Stimulated activated CD8-positive, alpha-beta memory T cell treated with anti-CD3 and anti-CD28 coated beads, Interleukin-2, amount 100 ng/mL, for 48 hours (primary cell): ENCODE results near the gene PRDM7.
A peak's percentile ranks its signal among the peaks of the same experiment; 100 is the strongest.
"Not testable (repeated sequence)": the region's sequence is repeated elsewhere in the genome, so short reads cannot be mapped to it uniquely, and the experiment has no call there.

ENCODE experiments used
- DNase-seq, 2 donors: peaks; one replicate each; pipeline ENCODE4 v3.0.0-alpha.2; 2020; ENCODE audit warnings: low read depth in 2 of 2

PRDM7 gene

GRCh38 chr16:90012991-90013745 is 64.0 kb downstream of the PRDM7 start:
- no peak for DNase-seq

DNA sequence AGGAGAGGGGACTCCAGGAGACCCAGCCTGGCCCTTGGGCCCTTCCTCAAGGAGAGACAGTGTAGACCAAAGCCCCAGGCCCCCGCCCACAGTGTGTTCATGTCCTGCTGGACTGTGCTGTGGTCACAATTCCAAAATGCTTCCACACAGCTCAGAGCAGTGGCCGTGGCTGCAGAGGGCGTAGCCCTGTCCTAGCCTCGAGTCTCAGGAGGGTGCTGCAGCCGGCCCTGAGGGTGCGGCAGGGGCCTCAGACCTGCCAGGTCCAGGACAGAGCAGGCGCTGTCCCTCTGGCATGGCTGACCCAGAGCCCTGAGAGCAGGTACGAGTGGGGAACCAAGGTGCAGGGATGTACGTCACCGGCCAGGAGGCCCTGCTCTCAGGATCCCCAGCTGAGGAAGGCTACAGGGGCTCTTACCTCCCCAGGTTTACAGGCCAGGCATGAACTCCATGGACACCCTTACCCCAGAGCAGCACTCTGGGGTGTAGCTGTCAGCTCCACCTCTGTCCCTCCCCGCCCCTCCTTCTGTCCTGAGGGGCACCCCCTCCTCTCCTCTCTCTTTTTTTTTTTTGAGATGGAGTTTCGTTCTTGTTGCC is 65.1 kb downstream of the PRDM7 start:
- no peak for DNase-seq

- no peak for DNase-seq
Measured at GRCh38 chr16:90011508-90011819, 65.7 kb downstream of the PRDM7 start.

- DNase-seq, result no peak
Measured at GRCh38 chr16:90010676-90011507, 66.2 kb downstream of the PRDM7 start.

DNA sequence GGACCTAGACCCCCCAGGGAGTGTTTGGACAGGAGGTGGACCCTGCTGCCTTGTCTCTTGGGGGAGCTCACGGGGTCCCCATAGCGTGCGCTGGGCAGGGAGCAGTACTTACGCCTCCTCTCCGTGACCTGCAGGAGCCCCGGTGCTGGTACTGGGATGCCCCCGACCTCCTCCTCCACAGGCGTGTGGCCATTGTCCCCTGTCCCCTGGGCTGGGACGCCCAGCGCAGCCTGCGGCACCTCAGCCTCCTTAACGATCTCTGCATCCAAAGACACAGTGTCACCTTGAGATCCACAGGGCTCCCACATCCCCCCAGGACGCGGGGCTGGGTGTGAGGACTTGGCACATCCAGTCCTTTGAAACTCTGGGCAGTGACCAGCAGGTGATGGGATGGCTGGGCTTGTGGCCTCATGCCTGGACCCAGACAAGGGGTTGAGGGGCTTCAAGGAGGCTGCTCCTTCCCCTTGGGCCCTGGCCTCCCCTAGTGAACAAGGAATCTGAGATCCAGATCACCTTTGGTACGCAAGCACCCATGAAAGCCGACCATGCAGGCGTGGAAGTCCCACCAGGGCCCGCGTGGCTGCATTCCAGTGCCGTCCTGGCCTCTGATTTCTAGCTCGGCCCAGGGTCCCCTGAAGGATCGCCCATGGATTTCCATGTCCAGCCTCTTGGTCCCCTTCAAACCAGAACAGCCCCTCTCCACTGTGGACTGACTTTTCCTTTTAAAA is 67.8 kb downstream of the PRDM7 start:
- no peak for DNase-seq

DNA sequence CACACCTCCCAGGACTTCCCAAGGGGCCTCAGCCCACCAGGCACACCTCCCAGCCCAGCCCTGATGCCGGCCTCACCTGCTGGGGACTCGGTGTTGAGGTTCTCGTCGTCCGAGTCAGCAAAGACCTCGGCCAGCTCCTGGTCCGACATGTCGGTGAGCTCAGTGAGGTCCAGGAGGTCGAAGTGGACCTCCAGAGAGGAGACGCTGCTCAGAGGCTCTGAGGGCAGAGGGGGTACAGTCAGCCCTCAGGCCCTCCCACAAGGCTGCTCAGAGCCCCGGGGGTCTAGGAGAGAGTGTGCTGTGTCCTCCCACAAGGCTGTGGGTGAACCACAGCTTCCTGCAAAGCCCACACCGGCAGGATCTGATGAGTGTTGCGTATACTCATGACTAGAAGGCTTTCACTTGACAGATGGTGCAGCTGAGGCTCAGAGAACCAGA is 68.4 kb downstream of the PRDM7 start:
- DNase-seq, result peak; percentile 48 to 54

- DNase-seq, result not testable (repeated sequence)
Measured at GRCh38 chr16:90007635-90008234, 69.4 kb downstream of the PRDM7 start.

- no peak for DNase-seq
Measured at GRCh38 chr16:90007015-90007414, 70.1 kb downstream of the PRDM7 start.
